ENCODE data around the gene ITIH5.
"Not testable (repeated sequence)": the region's sequence is repeated elsewhere in the genome, so short reads cannot be mapped to it uniquely, and the experiment has no call there.

ITIH5 gene

DNA sequence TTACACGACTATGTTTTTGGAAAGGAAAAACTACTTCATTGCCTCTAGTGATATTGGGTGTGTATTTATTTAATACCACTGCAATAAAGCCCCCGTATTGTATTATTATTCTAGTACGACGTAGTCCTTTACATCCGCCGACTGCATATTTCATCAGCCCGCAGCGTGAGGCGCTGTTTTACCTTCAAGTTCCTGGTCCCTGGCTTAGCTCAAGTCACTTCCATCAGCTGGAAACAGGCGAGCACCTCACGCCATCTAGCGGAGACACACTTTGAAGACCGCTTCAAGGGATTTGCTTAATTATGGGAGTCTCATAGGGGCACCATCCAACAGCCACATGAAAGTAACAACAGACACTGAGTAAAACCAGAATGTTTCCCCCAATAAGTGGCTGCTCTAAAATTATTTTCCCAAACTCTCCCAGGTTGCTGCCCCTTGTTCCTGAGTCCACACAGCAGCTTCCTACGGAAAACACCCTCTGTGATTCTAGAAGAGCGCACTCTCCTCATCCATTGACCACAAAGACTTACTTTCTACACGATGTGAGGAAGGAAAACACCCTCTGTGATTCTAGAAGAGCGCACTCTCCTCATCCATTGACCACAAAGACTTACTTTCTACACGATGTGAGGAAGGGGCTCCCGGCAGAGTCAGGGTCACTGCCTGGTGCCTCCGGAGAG, 20.6 kb upstream of the ITIH5 start:
- DNase-seq (ENCODE audit: low read depth, low spot score): peak; percentile 92

DNA sequence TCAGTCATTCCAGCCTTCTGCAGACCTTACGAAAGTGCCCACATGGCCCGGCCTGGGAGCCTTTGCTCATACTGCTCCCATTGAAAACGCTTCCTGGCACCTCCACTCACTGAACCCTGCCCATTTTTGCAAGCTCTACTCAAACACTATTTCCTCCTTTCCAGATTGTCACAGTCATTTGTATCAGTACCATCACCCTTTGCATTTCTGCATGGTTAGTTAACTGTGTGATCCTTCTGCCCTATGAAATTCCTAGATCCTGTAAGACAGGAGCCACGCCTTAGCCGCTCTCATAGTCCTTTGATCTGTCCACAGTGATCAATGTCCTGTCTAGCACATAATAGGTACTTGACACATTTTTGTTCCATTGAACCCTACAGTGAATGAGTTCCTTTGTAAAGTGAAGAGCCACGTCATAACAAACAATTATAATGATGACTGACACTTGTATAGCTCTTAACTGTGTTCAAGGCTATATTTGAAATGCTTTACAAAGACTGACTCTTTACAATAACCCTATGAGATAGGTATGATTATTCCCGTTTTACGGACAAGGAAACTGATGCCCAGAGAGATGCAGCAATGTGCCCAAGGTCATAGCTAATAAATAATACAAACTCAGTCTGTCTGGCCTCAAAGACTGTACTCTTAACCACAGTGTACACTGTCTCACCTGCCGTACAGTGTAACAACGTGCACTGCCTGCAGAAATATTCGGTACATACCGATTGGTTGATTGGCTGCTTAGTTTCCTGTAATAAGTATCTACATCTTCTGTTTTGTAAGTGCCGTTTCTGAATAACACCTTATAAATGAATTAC, 19.8 kb upstream of the ITIH5 start:
- no peak for DNase-seq (ENCODE audit: low read depth, low spot score)

DNA sequence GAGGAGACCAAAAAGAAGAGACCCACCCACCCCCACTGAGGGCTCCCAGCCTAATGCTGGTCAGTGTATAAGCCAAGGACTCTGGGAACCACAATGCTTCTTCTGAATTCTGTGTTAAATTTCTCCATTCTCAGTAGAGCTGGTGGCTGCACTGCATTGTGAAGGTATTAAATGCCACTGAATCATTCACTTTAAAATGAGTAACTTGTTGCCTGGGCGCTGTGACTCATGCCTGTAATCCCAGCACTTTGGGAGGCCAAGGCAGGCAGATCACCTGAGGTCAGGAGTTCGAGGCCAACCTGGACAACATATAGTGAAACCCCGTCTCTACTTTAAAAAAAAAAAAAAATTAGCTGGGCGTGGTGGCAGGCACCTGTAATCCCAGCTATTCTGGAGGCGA, 13.3 kb upstream of the ITIH5 start:
- not testable (repeated sequence) for DNase-seq (ENCODE audit: low read depth, low spot score)

DNA sequence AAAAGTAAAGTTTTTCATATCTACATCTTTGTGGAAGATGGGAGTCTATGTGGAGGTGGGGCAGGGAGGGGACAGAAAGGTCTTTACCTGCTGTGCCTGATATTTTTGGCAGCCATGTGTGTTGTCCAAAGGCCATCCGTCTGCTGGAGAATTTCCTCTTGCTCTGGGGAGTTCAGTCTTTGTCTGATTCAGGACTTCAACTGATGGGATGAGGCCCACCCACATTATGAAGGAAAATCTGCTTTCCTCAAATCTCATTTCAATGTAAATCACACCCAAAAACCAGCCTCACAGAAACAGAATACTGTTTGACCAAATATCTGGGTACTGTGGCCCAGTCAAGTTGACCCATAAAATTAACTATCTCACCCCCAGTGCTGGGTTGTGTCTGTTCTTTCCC, 12.5 kb upstream of the ITIH5 start:
- DNase-seq (ENCODE audit: low read depth, low spot score): no peak

DNA sequence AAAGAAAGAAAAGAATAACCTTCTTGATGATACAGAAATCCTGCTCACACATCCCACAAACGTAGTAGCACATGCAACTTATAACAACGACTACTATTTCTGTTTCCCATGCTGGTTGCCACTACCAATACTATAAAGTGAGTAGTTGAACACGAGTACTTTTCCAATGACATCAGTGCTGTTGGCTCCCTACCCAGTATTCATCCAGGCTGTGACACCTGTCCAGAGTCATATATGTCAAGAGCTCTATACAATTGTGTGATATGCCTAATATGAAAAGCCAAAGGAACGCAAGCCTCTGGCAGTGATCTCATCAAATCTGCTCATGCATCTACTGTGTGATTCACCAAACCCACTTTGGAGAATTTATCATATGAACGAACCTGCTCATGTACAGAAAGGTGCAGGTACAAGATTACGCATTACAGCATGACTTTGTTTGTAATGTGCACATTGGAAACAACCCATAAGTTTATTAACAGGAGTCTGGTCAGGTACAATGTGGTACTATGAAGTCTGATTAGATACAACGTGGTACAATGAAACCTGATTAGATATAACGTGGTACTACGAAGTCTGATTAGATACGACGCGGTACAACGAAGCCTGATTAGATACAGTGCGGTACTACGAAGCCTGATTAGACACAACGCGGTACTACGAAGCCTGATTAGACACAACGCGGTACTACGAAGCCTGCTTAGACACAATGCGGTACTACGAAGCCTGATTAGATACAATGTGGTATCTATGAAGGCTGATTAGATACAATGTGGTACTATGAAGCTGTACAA, 5.8 kb upstream of the ITIH5 start:
- no peak for DNase-seq (ENCODE audit: low read depth, low spot score)

GRCh38 chr10:7670157-7670556, 3.4 kb upstream of the ITIH5 start:
- no peak for DNase-seq (ENCODE audit: low read depth, low spot score)

DNA sequence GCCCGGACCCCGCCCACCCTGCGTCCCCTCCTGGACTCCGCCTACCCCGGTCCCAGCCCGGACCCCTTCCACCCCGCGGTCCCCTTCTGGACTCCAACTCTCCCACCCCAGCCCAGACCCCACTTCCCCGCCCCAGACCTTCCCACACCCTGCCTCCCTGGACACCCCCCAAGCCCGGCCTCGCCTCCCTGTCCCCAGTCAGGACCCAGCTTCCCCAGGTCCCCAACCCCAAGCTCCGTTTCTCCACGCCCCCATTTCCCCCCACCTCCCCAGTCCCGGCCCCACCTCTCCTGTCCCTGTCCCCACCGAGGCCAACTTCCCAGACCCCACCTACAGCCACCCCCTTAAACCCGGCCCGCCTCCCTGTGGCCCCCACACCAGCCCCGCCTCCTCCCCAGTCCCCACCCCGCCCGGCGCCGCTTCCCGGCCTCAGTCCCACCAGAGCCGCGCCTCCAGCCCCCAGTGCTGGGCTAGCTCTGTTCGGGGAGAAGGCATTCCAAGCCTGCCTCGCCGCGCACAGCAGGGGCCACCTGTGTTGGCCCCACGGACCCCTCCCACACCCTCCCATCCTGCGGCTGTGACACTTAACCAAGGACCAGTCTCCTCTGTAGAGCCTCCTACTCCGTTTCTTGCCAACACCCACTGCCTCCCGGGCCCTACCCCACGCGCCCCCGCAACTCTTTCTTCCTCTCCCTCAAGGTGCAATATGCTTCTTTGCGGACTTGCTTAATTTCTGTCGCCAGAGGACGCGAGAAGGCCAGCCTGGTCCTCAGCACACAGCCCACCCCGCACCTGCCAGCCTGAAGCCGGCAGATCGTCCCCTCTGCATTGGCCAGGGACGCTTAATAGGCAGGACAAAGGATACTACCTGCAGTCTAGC, 736 bp upstream of the ITIH5 start:
- DNase-seq (ENCODE audit: low read depth, low spot score): peak; percentile 34

DNA sequence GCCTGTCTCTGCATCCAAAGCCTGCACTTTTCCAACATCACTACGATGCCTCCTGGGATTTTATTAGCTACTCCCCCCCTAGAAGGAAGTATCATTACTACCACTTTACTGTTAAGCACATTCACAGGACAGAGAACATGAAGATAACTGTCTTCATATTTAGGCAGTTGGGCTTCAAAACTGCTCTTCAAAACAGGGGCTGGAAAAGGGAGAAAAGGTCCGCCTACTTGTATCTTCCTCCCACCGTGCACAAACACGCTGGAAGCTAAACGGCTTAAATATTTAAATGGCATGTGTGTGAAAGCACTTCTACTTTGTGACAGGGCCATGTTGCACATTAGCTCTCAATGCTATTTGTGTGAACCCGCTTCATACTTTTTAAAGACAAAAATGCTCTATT, 999 bp downstream of the ITIH5 start:
- peak; percentile 11 for DNase-seq (ENCODE audit: low read depth, low spot score)

GRCh38 chr10:7664707-7665106, 2.1 kb downstream of the ITIH5 start:
- no peak for DNase-seq (ENCODE audit: low read depth, low spot score)

GRCh38 chr10:7662522-7662921, 4.2 kb downstream of the ITIH5 start:
- no peak for DNase-seq (ENCODE audit: low read depth, low spot score)

GRCh38 chr10:7659560-7659959, 7.2 kb downstream of the ITIH5 start:
- DNase-seq (ENCODE audit: low read depth, low spot score): no peak

DNA sequence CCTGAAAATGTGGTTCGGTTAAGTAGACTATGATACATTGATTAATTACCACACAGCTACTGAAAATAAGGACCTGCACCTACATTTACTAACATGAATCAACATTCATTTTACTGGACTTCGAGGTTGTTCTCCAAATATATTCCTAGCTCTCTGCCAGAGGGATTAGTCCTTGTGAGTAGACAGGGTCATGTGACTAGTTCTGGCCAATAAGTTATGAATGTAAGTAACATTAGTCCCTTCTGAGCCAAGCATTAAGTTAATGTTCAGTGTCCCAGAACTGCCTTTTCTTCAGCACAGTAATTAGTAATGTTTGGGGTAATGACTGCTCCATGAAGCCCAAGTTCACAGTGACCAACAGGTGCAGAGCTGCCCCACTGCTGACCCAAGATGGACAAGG, 9.2 kb downstream of the ITIH5 start:
- no peak for DNase-seq (ENCODE audit: low read depth, low spot score)

GRCh38 chr10:7657079-7657478, 9.7 kb downstream of the ITIH5 start:
- DNase-seq (ENCODE audit: low read depth, low spot score): not testable (repeated sequence)

DNA sequence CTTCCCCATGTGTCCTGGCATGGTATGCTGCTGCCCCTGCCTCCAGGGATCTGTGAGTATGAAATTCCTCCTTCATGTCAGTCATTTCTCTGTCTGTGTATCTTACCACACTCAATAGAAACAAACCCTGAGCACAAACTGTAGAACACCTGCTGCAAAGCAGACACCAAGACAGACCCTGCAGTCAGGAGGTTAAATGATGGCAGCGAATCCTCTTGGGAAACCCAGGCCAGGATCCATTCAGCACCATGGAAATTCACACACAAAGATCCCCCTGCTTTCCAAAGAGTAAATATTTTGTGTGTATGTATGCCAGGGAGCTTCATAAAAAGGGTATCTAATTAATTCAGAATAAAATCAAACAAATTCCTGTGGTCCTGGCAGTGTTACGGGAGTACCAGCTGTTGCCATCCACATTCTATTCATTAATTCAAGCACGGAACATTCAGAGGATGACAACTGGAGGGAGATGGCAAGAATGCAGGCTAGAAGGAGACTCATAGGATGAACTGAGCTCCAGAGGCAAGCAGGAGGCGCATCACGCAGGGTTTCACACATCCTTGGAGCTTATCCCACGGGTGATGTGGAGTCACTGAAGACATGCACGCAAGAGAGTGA, 14.8 kb downstream of the ITIH5 start:
- no peak for DNase-seq (ENCODE audit: low read depth, low spot score)

- no peak for DNase-seq (ENCODE audit: low read depth, low spot score)
Measured at GRCh38 chr10:7649673-7650300, 17.0 kb downstream of the ITIH5 start.

GRCh38 chr10:7647062-7647664, 19.6 kb downstream of the ITIH5 start:
- no peak for DNase-seq (ENCODE audit: low read depth, low spot score)

DNA sequence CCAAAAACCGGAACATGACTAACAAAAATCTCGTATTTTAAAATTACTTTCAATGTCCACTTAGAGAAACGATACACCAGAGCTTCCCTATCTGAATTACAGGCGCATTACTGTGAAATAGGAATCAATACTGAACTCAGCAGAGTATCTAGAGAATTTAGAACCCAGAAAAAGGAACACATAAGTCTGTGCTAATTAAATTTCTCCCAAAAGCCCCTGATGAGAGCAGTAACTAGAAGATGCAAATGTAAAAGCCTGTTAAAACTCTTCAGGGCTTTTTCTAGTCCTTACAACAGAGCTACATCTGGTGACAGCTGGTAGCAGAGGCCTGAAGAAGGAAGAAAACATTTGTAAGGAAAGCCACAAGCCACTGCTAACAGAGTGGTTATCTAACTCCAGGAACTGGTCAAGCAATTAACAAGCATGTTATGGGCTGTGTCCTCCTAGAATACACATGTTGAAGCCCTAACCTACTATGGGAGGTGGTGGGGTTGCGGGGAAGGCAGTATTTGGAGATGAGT, 24.2 kb downstream of the ITIH5 start:
- DNase-seq (ENCODE audit: low read depth, low spot score): no peak

DNA sequence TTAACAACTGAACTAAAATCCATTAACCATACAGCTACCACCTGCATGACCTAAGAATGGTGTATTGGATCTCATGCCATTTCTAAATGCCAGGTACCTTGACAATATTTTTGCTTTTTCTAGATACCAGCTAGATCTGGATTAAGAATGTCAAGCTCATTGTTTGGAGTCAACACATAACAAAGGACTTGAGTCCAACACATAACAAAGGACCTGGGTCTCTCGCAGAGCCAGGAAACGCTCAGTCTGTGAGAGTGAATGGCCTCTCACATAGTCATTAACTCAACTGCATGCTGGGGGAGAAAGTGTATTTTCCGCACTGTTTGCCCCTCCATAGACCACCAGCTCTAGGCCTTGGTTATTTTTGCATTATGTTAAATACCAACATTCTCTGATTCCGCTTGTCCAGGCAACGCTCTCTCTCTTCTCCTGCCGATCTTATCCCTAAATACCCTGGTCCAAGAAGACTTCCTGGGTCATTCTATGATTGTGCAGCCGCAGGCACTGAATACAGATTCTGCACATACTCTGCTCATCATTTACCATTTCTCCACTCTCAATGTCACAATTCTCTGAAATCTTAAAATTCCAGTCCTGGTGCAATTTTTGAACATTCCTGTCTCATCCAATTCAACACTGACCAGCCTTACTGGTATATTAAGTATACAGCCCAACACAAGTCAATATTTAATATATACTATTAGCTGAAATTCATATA, 31.2 kb downstream of the ITIH5 start:
- peak; percentile 59 for DNase-seq (ENCODE audit: low read depth, low spot score)
